Spinal cord (tissue), 10 donors: ENCODE results near the gene ADGRF4. TPM values are rescaled to one million over a fixed set of nuclear protein-coding genes. Genes with fewer than 3 reads are reported as not detected.
A peak's percentile ranks its signal among the peaks of the same experiment; 100 is the strongest.

ENCODE experiments used
- DNase-seq, 6 donors: peaks; one replicate each; pipeline versions ENCODE4 v3.0.0 to v3.0.0-alpha.2; 2013 to 2015; ENCODE audit warnings: low spot score in 6 of 6, low read depth in 4 of 6
- H3K27ac ChIP-seq: one replicate; pipeline ENCODE4 v1.5.1; 2013; ENCODE audit warnings: low read depth, low read length, control low read depth
- H3K27me3 ChIP-seq: one replicate; pipeline ENCODE4 v1.6.1; 2013; ENCODE audit warnings: low read length; ENCODE audit not compliant: control insufficient read depth, insufficient read depth
- H3K36me3 ChIP-seq: one replicate; pipeline ENCODE4 v1.6.1; 2013; ENCODE audit warnings: low read length; ENCODE audit not compliant: control insufficient read depth, insufficient read depth
- H3K4me1 ChIP-seq: one replicate; pipeline ENCODE4 v1.6.1; 2013; ENCODE audit warnings: low read length; ENCODE audit not compliant: control insufficient read depth, insufficient read depth
- H3K4me3 ChIP-seq: one replicate; pipeline ENCODE4 v1.5.1; 2013; ENCODE audit warnings: low read depth, low read length, control low read depth
- H3K9me3 ChIP-seq: one replicate; pipeline ENCODE4 v1.6.1; 2013; ENCODE audit warnings: low read length; ENCODE audit not compliant: control insufficient read depth, insufficient read depth
- WGBS: methylation state at CpG from one replicate; pipeline ENCODE4 v1.1.5; 2013; ENCODE audit warnings: missing lambda C conversion rate; ENCODE audit not compliant: insufficient coverage; 5-methylcytosine and 5-hydroxymethylcytosine counted together
- polyA plus RNA-seq, 2 donors: library from polyadenylated mRNA; unstranded; fragments of 120-200 nt; gene quantifications; one replicate each; pipeline ENCODE4 v1.2.1, GENCODE V29; 2013; ENCODE audit not compliant: insufficient read length in 2 of 2
- total RNA-seq, 2 donors: library from RNA; depleted of rRNA in 1 of 2; stranded (reverse); fragments of 120-200 nt in 1 of 2; fragments of >200 nt in 1 of 2; gene quantifications; one replicate each; pipeline versions ENCODE4 v1.2.3 to v1.2.4, GENCODE V29; 2013 to 2014
- donor health status: healthy.

Gene ADGRF4
- total and polyA plus RNA-seq, 4 donors = not detected

DNA sequence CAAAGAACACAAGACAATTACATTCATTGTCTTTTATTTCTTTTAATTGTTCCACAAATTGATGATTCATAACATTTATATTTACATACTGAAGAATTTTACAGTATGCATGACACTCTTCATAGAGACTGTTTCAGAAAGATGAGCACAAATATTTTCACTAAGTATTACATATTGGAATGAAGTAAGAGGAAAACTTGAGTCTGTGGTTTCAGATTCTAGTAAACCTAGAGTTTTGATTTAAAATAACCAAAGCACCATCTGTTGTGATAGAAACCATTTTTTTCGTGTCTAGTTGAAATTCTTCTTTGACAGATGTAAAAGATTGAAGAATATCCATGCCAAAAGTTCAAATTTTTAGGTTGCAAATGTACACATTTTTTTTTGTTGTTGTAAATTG is 51.4 kb downstream of the ADGRF4 start:
- Histone ChIP-seq H3K27me3 (no peaks in the 10 kb centered on the region), H3K36me3 (no peaks in the 10 kb centered on the region), H3K27ac (no peak overlapping the region), H3K4me3 (no peak overlapping the region), H3K9me3 (peaks cover 3% of the 10 kb centered on the region), H3K4me1 (no peaks in the 10 kb centered on the region)
- no CpG with 5 or more reads among the region's 1 CpG for WGBS
- DNase-seq = peak in 1 of 6 donors; percentile 13

DNA sequence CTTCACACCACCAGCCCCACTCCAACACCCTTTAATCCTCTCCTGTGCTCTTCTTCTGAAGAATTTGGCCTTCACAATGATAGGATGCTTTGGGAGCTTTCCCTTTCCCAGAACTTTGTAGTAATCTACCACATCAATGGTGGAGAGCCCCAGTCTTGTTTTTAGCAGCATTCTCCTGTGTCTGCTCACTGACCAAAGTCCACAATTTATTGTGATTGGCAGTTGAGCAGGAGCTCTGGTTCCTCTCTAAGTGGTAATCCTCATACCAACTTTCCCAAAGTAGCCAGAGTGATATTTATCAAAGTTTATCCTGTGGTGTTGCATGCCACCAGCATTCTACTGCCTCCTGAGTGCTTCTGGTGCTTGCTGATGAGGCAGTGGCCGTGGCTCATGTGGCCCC is 54.4 kb downstream of the ADGRF4 start:
- Histone ChIP-seq H3K4me1 (no peaks in the 10 kb centered on the region), H3K27ac (no peak overlapping the region)
- WGBS = no CpG with 5 or more reads among the region's 1 CpG

DNA sequence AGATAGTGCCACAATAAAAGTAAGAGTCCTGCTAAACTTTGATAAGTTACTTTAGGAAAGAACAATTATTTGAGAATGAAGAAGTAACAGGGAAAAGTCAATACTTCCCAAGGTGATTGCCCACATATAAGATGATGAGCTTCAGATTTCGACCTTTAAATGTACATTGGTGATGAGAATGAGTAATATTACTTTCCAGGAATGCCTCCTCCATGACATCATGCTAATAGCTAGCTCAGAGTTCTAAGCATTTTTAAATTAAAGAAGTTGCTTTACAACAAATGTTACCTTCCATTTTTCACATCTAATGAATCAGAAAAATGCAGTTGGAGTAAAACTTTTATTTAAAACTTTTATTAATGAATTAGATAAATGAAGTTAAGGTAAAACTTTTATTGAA is 61.0 kb downstream of the ADGRF4 start:
- Histone ChIP-seq H3K27me3 (no peaks in the 10 kb centered on the region), H3K4me3 (no peak overlapping the region), H3K9me3 (no peaks in the 10 kb centered on the region), H3K27ac (no peak overlapping the region), H3K4me1 (no peaks in the 10 kb centered on the region), H3K36me3 (no peaks in the 10 kb centered on the region)
- no CpG with 5 or more reads among the region's 1 CpG for WGBS
- no peak for DNase-seq

More for the DNA sequence above, 54.4 kb downstream of the ADGRF4 start:
- H3K4me3 ChIP-seq = no peak overlapping the region
- H3K27me3 ChIP-seq = no peaks in the 10 kb centered on the region
- no peak for DNase-seq
- no peaks in the 10 kb centered on the region for H3K36me3 ChIP-seq
- H3K9me3 ChIP-seq = peaks cover 3% of the 10 kb centered on the region

- no peak for DNase-seq
- H3K9me3 ChIP-seq = no peaks in the 10 kb centered on the region
- no peak overlapping the region for H3K4me3 ChIP-seq
- H3K36me3 ChIP-seq = no peaks in the 10 kb centered on the region
- WGBS = 100% methylated on average over 1 of the region's 3 CpGs
- no peak overlapping the region for H3K27ac ChIP-seq
- no peaks in the 10 kb centered on the region for H3K4me1 ChIP-seq
- no peaks in the 10 kb centered on the region for H3K27me3 ChIP-seq
These were observed 64.1 kb downstream of the ADGRF4 start for GRCh38 chr6:47762502-47762901.

DNA sequence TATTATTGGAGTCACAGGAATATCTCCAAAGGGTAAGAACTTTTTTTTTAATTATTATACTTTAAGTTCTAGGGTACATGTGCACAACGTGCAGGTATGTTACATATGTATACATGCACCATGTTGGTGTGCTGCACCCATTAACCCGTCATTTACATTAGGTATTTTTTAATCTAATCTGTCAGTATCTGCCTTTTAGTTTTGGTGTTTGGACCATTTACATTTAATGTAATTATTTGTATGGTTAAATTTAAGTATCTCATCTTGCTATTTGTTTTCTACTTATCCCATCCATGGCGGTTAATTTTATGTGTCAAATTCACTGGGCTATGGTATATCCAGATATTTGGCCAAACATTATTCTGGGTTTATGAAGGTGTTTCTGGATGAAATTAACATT is 68.1 kb downstream of the ADGRF4 start:
- Histone ChIP-seq H3K9me3 (no peaks in the 10 kb centered on the region), H3K27me3 (no peaks in the 10 kb centered on the region), H3K27ac (no peak overlapping the region), H3K4me3 (no peak overlapping the region), H3K36me3 (no peaks in the 10 kb centered on the region), H3K4me1 (no peaks in the 10 kb centered on the region)
- no peak for DNase-seq
- WGBS = no CpG with 5 or more reads among the region's 3 CpGs

DNA sequence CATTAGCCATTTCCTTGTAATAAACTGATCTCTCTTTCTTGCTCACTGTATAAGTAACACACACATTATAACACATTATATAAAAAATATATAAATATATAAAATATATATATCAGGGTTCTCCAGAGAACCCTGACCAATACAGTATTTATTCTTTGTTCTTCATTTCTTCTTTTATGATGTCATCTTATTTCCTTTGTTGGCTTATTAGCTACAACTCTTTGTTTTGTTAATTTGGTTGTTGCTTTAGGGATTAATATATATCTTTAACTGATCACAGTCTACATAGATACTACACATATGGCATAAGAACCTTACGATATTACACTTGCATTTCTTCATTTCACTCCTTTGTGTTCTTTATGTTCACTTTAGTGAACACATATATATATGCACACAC is 68.7 kb downstream of the ADGRF4 start:
- DNase-seq = no peak
- Histone ChIP-seq H3K27ac (no peak overlapping the region), H3K9me3 (no peaks in the 10 kb centered on the region), H3K4me3 (no peak overlapping the region), H3K27me3 (no peaks in the 10 kb centered on the region), H3K36me3 (no peaks in the 10 kb centered on the region), H3K4me1 (no peaks in the 10 kb centered on the region)
- no CpG with 5 or more reads among the region's 1 CpG for WGBS

DNA sequence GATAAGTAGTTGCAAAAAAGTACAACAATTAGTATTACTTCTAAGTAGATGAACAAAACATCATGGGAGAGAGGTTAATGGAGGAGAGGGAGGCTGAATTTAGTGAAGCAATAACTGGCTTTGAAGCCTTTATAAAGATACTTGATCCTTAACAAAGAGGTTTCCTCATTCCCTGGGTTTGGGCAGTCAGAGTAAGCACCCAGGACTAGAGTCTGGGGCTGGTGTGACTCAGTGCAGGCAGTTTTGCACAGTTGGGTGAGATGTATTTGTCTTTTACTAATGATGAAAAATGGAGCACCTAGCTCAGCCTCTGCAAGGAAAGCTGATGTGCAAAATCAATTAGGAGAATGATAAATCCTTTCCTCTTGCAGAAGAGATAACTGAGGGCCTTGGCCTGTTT is 71.6 kb downstream of the ADGRF4 start:
- H3K27ac ChIP-seq = no peak overlapping the region
- H3K4me3 ChIP-seq = no peak overlapping the region
- no peaks in the 10 kb centered on the region for H3K36me3 ChIP-seq
- DNase-seq = no peak
- no peaks in the 10 kb centered on the region for H3K27me3 ChIP-seq
- no peaks in the 10 kb centered on the region for H3K9me3 ChIP-seq
- no peaks in the 10 kb centered on the region for H3K4me1 ChIP-seq

Other genes starting within 250 kb of the ADGRF4 start
- gene CD2AP, start 220.8 kb upstream of the ADGRF4 start, total RNA-seq = 10 to 100 TPM; 21.6 to 28.8 TPM
- gene CD2AP, start 220.8 kb upstream of the ADGRF4 start, polyA plus RNA-seq = 10 to 100 TPM in 1 of 2 donors, 1 to 10 TPM in 1; 8.5 to 11.8 TPM
- gene OPN5, start 83.5 kb downstream of the ADGRF4 start, total RNA-seq = under 1 TPM in 1 of 2 donors, not detected in 1; 0.10 TPM
- gene OPN5, start 83.5 kb downstream of the ADGRF4 start, polyA plus RNA-seq = 1 to 10 TPM in 1 of 2 donors, under 1 TPM in 1; 0.59 to 1.0 TPM